Stimulated activated CD8-positive, alpha-beta memory T cell treated with anti-CD3 and anti-CD28 coated beads, Interleukin-12 subunit alpha, Interleukin-12 subunit beta, amount 100 ng/mL, for 1 hour (primary cell): ENCODE data around the gene ADAMTS8.

Experiments
- DNase-seq: peaks from one replicate; pipeline ENCODE4 v3.0.0-alpha.2; 2020; ENCODE audit warnings: low read depth

Gene ADAMTS8, protein sequence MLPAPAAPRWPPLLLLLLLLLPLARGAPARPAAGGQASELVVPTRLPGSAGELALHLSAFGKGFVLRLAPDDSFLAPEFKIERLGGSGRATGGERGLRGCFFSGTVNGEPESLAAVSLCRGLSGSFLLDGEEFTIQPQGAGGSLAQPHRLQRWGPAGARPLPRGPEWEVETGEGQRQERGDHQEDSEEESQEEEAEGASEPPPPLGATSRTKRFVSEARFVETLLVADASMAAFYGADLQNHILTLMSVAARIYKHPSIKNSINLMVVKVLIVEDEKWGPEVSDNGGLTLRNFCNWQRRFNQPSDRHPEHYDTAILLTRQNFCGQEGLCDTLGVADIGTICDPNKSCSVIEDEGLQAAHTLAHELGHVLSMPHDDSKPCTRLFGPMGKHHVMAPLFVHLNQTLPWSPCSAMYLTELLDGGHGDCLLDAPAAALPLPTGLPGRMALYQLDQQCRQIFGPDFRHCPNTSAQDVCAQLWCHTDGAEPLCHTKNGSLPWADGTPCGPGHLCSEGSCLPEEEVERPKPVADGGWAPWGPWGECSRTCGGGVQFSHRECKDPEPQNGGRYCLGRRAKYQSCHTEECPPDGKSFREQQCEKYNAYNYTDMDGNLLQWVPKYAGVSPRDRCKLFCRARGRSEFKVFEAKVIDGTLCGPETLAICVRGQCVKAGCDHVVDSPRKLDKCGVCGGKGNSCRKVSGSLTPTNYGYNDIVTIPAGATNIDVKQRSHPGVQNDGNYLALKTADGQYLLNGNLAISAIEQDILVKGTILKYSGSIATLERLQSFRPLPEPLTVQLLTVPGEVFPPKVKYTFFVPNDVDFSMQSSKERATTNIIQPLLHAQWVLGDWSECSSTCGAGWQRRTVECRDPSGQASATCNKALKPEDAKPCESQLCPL

DNA sequence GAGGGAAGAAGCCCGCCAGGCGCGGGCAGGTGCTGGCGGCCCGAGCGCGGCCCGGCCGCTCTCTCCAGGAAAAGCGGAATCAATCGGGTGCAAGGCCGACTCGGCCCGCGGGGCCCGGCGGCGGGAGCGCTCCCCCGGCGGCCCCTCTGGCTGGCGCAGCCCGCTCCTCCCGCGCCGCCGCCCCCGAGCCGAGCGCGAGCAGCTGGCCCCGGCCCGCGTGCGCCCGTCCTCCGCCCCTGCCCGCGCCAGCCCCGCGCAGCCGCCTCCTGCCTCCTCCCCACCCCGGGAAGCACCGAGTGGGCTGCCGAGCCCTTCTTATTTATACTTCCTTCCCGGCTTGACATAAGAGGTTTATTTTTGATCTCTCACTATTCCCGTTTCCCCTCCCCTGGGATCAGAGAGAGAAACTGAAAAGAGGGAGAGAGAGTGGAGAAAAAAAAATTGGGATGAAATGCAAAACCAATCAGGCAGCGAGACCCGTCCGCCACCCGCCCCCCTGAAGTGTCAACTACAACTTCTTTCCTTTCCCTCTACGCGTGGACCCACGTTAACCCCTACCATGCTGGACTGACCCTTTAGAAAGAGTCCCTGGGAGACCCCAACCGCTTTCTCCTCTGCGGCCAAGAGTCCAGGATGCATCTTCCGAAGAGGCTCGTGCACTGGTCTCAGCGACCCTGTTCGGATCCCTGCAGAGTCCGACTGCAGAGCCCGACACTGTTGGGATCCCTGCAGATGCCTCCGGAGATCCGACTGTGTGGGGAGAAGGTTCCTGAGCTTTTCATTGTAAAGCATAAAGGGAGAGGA lies at the start of gene ADAMTS8:
TSS of gene ADAMTS8 (minus strand) at position 294 of the 804 bp plus-strand sequence. CDS start 323 bp downstream, outside the sequence.
- no peak for DNase-seq

DNA sequence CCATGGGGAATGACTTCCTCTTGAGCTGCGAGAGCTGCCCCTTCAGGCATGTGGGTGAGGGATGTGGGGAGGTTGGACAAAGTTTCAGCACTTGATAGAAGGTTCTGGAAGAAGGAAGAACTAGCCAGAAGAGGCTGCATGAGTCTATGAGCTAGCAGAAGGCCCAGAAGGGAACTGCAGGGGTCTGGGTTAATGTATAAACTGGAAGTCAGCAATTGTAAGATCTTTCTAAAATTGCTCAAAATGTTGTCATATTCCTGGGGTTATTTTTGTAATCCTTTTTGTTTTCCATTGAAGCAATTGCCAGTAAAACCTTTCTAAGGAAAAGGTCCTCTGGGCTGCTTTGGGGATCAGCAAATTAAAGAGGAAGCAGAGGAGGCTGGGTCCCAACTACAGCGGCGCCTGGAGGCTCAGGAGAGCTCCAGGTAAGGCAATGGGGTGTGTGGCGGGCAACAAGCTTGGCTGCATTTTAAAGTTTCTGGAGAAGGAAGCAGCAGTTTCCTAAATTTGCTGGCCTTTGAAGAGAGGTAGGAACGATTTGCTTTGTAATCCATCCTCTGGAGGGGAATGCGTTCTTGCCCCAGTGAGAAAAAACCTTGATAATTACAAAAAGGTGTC lies 49.3 kb upstream of the ADAMTS8 start:
- no peak for DNase-seq

DNA sequence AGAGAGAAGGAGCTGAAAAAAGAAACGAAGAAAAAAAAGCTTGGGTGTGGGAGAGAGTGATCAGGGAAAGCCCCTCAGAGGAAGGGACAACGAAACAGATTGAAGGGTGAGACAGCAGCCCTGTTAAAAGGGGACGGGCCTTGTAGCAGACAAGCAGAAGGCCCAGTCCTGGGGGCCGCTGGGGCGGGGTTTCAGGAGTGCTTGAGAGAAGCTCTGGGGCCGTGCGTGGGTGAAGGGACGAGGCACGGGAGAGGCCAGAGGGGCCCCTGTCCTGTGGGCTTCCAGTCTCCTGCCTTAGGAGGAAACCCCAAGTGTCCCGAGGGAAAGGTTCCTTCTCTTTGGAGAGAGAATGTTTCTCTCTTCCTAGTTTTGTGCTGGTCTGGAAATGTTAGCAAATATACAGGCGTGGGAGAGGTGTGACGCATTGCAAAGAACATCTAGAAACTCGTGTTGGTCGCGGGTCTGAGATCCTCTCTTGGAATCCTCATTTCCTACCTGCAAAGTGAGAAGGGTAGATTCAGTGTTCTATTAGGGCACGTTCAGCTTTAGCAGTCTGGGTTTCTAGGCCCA lies 48.6 kb upstream of the ADAMTS8 start:
- no peak for DNase-seq

DNA sequence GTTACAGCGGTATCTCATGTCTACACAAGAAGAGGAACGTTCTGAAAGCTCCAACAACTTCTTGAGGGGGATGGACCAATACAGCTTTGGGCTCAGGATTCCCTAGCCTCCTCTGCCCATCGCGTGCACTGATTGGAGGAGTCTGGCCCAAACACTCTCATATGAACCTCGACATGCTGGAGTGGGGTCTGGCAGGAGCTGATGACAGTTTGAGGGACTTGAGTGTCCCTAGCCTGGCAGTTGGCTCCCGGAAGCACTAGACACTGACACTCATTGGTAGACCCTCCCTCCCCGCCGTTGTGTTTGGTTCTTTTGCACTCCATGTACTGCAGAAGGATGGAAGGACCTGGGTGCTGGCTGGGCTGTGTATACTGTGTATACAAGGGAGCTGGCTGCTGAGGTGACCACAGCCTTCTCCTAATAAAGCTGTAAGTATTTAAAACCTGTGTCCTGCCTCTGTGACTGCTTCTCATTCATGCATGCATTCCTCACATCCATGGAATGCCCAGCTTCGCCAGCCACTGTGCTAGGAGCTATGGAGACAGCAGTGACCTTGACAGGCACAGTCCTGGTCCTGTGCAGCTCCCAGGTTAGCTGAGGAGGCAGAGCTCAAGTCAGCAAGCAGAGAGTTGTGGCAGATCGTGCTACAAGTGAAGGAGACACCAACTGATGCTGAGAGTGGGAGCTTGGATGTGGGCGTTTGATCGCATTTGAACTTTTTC lies 48.0 kb upstream of the ADAMTS8 start:
- DNase-seq = no peak

DNA sequence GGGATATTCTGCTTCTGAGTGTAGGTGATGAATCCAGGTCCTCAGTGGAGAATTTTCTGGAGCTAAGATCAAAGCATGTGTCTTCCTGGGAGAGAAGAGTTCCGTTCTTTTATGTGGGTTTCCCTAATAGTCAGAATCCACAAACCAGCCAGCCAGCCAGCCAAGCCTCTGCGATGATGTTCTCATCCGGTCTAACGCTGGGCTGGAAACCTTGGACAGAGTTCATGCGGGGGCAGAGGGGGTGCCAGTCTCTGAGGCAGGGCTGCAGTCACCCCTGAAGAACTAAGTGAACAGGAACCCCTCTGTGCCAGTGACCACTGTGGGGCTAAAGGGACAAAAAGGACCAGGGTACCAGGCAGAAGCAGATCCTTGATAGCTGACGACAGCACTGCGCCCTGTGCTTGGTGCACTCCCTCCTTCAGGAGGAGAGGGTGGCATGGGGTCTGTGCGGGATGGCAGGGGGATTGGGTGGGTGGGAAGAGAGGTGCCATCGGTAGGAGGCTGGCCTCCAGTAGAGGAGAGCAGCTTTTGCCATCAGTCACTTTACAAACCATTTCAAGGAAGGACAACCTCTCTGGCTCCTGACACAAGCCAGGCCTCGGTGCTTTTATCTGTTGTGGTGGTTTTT lies 47.1 kb upstream of the ADAMTS8 start:
- DNase-seq = no peak

DNA sequence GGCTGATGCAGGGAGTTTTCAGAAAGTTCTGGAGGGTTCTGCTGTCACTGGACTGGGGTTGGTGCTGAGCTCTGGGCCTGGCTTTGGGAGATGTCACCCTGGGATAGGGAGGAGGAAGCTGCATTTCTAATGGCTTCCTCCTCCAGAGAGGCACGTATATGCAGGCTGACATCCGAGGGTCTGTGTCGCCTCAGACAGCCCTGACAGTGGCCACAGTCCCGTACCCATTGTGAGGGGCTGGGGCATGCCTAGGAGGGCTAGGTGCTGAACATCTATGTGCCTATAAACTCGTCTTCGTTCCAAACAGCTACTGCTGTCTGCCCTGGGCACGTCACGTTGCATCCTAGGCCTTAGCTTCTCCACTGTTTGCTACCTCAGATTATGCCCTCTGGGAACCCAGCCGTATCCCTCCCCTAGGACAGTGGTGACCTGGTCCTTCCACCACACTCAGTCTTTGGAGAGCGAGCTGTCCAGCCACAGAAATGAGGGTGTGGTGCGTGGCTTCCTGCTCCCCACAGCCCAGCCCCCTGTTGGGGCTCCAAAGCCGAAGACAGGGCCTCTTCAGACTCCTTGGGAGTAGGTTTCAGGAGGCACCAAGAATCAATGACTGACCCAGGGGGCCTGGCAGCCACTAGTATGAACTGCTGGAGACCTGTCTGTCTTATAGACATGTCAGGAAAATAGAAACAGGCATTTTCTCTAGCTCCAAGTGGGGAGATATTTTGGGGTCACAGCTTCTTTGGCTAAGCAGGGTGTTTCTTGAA lies 46.4 kb upstream of the ADAMTS8 start:
- DNase-seq = no peak

DNA sequence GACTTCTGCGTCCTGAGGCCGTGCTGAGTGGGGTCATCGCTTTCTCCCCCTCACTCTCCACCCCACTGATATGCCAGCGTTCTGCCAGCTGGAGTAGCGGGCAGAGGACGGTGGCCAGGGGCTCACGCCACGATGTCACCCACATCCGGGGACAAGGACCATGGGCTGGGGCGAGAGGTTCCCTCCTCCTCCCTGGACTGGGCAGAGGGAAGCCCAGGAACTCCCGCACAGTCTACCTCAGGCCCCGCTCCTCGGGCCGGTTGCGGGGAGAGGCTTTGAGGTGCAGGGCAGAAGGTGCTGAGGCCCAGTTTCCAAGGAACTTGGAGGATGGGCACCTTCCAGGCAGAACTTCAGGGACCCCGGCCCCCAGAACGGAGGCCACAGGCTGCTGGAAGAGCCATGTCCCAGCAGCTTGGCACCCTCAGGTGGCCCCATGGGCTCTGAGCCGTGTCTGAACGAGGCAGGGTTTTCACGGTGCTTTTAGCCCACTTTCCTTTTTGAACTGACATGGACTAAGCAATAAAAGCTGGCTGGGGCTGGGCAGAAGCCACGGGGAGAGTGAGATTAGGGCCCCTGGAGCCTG lies 45.5 kb upstream of the ADAMTS8 start:
- no peak for DNase-seq

DNA sequence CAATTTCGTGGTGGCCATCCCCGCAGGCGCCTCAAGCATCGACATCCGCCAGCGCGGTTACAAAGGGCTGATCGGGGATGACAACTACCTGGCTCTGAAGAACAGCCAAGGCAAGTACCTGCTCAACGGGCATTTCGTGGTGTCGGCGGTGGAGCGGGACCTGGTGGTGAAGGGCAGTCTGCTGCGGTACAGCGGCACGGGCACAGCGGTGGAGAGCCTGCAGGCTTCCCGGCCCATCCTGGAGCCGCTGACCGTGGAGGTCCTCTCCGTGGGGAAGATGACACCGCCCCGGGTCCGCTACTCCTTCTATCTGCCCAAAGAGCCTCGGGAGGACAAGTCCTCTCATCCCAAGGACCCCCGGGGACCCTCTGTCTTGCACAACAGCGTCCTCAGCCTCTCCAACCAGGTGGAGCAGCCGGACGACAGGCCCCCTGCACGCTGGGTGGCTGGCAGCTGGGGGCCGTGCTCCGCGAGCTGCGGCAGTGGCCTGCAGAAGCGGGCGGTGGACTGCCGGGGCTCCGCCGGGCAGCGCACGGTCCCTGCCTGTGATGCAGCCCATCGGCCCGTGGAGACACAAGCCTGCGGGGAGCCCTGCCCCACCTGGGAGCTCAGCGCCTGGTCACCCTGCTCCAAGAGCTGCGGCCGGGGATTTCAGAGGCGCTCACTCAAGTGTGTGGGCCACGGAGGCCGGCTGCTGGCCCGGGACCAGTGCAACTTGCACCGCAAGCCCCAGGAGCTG lies 44.8 kb upstream of the ADAMTS8 start:
- no peak for DNase-seq

DNA sequence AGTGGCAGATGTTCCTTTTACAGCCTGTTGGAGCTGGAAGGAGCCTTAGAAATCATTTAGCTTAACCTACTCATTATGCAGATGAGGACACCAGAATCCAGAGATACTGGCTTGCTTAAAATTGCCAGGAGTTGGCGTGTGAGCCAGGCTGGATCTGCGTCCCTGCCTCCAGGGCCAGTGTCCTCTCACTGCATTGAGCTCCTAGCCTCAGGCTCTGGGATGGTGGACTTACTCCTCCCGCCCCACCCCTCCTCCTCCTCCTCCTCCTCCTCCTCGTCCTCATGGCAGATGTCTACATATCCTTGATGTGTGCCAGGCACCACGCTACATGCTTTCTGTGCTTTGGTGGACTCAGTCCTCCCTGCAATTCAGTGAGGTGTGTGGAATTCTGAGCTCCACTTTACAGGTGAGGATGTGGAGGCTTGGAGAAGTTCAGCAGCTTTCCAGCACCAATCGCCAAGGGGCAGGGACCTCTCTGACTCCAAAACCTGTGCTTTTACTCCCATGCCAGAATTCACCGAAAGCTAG lies 44.1 kb upstream of the ADAMTS8 start:
- no peak for DNase-seq

DNA sequence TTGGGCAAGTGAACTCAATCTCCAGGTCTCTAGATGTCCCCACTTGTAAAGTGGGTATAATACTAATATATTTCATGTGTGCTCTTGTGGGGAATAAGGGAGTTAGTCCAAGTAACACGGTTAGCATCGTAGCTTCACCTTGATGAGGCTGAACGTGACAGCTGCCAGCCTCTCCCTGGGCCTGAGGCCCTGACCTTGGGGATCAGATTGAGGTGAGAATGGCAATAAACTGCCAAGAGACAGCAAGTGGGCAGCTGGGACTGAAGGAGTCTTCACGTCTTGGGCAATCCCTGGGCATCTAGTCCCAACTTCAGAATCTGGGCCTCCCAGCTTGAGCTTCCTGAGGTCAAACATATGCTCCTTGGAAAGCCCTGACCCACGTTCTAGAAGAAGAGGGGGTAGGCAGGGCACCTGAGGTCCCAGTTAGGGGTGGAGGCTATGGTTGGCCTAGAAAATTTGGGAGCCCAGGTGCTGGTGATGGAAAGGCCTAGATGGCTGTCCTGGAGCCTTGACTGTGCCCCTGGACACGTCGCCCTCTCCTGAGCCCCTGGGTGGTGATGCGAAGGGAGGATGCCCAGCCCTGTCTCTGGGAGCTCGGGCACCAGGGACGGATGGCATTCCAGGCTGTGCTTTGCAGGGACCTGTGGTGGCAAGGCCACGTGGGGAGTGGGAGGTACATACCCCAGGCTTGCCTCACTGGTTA lies 43.5 kb upstream of the ADAMTS8 start:
- no peak for DNase-seq

DNA sequence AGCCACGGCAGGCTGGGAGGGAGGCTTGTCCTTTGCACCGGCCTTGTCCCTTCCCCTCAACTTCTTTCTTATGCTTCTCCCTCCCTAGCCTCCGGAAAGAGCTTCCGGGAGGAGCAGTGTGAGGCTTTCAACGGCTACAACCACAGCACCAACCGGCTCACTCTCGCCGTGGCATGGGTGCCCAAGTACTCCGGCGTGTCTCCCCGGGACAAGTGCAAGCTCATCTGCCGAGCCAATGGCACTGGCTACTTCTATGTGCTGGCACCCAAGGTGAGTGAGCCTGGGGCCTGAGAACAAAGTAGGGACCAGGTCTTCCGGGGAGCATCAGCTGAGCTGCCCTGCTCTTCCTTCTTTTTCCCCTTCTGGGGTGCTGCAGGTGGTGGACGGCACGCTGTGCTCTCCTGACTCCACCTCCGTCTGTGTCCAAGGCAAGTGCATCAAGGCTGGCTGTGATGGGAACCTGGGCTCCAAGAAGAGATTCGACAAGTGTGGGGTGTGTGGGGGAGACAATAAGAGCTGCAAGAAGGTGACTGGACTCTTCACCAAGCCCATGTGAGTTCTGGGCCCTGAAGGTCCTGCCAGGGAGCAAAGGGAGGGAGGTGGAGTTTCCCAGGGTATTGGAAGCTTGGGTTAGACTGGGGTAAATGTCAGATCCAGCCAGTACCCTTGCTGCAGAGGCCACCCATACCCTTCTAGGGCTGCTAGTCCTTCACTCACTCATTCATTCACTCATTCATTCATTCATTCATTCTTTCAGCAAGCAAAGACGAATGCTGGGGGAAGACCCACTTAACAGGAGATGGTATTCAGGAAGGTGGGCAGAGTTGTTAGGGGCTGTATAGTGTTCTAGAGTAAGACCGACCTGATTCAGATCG lies 42.7 kb upstream of the ADAMTS8 start:
- no peak for DNase-seq

DNA sequence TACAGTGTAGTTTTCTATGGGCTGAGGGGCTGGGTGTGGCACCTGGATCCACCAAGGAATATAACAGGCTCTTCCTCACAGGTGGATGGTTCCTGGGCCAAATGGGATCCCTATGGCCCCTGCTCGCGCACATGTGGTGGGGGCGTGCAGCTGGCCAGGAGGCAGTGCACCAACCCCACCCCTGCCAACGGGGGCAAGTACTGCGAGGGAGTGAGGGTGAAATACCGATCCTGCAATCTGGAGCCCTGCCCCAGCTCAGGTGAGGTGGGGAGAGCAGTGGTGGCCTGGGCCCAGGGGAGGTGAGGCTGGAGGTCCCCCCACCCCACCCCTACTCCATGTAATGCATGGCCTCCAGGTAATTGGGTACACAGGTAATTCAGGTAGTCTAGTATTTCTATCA lies 40.8 kb upstream of the ADAMTS8 start:
- DNase-seq = no peak

DNA sequence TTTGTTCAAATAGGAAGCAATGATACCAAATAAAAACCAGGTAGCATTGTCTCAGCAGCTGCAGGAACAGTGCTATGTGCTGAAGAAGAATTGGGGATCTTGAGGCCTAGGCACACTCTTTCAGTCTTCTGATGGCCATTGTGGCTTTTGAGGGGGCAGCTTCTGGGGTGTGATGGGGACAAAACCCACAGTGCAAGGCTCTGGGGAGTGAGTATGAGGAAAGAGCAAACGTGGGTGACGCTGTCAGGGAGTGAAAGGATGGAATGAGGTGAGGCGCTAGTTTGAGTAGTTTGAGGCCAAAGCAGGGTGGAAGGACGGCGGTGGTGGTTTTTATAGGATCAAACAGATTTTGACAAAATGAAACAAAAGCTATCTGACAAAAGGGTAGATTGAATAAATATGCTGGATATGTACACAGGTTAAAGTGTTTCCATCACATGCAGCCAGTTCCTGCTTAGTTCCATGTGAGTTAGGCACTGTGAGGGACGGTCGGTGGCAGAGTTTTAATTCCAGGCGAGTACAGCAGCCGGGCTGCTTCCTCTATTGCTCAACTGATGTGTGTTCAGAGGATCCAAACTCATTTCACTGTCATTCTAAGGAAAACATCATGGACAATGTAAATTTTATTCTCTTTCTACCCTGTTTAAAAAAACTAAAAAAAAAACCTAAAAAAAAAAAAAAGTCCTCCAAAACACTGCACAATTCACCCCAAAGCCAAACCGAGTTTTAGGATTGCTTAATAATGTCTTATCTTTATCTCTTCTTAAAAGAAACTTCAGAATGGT lies 38.9 kb upstream of the ADAMTS8 start:
- no peak for DNase-seq

DNA sequence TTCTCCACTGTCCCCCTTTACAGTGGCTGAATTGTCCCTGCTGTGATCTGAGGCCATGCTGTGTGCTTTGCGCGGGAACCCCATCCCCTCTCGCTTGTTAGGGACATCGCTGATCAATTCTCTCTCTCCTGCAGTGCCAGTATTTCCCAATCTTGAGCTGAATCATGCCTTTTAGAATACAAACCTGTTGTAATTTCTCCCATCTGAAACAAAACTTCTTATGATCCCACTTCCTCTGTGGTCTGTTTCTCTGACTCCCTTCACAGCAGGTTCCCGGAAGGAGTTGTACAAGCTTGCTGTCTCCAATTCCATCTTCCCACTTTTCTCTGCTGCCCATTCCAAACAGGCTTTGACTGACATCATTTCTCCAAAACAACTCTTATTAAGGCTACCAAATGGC lies 36.9 kb upstream of the ADAMTS8 start:
- DNase-seq = no peak

DNA sequence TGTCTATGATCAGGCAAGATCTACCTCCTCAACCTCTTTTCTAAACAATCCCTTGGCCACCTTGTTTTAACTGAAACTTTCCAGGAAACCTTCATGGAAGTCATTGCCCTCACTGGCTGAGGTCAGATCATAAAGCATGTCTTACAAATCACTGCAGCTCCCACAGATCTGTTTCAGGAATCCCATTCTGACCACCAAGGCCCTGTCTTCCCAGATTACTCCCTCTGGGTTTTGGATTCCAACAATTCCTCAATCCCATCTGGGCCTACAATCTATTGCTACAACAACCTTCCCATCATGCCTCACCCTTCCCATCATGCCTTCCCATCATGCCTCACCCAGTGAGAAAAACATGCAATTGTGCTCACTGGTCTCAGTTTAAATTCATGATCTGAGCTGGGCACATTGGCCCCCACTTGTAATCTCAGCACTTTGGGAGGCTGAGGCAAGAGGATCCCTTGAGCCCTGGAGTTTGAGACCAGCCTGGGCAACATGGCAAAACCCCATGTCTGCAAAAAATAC lies 35.9 kb upstream of the ADAMTS8 start:
- DNase-seq = no peak

DNA sequence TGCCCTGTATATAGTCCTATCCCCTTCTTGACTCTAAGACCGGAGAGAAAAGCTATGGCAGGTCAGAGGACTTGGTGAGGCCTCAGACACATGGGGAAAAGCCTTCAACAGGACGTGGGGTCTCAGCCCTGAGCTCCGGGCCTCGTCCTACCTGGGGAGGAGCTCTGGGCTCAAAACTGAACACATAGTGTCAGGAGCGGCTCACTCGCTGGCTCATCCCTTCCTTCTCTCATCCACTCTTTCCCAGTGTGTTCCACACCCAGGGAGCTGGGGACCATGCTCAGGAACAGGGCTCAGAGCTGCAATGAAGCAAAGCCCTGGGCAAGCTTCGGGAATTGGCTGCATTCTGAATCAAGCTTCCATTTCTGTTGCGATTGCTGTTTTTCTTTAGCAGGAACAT lies 34.5 kb upstream of the ADAMTS8 start:
- no peak for DNase-seq
